SK-N-SH treated with all-trans-retinoic acid at 6 μM for 48 hours (cell line): ENCODE data around the gene LRRC4B.

Experiments used
- ARNTL ChIP-seq: fragments of 450-650 bp; formaldehyde crosslinking; IDR thresholded peaks from 2 replicates; pipeline ENCODE4 v1.5.0; 2020; ENCODE audit warnings: low read depth, mild to moderate bottlenecking, moderate library complexity, borderline replicate concordance
- BACH2 ChIP-seq: fragments of 250-450 bp; sonication (Bioruptor Pico); IDR thresholded peaks from 2 replicates; pipeline ENCODE4 v1.9.0; 2021; ENCODE audit warnings: mild to moderate bottlenecking, borderline replicate concordance
- CSDC2 ChIP-seq: fragments of 250-450 bp; sonication (Bioruptor Pico); IDR thresholded peaks from 2 replicates; pipeline ENCODE4 v1.5.0; 2020; ENCODE audit warnings: mild to moderate bottlenecking, moderate library complexity
- ESRRG ChIP-seq: fragments of 250-450 bp; sonication (Bioruptor Pico); IDR thresholded peaks from 2 replicates; pipeline ENCODE4 v1.6.1; 2021; ENCODE audit warnings: mild to moderate bottlenecking
- GLIS3 ChIP-seq: fragments of 250-450 bp; sonication (Bioruptor Pico); IDR thresholded peaks from 2 replicates; pipeline ENCODE4 v1.5.0; 2020; ENCODE audit warnings: mild to moderate bottlenecking, moderate library complexity
- OSR1 ChIP-seq: fragments of 250-450 bp; sonication (Bioruptor Pico); IDR thresholded peaks from 2 replicates; pipeline ENCODE4 v1.8.0; 2022; ENCODE audit warnings: moderate library complexity, mild to moderate bottlenecking, inconsistent platforms
- TCF4 ChIP-seq: fragments of 250-450 bp; sonication (Bioruptor Pico); IDR thresholded peaks from 2 replicates; pipeline ENCODE4 v1.8.0; 2021; ENCODE audit warnings: mild to moderate bottlenecking, moderate library complexity, borderline replicate concordance
- ZFP3 ChIP-seq: fragments of 250-450 bp; sonication (Bioruptor Pico); IDR thresholded peaks from 2 replicates; pipeline ENCODE4 v1.5.0; 2020; ENCODE audit warnings: mild to moderate bottlenecking, moderate library complexity
- TF ChIP-seq, protein P1 (sequence below): fragments of 250-450 bp; sonication (Bioruptor Pico); IDR thresholded peaks from 2 replicates; pipeline ENCODE4 v1.8.0; 2020; ENCODE audit warnings: mild to moderate bottlenecking, moderate library complexity, borderline replicate concordance
- TF ChIP-seq, protein P2 (sequence below): fragments of 250-450 bp; sonication (Bioruptor Pico); IDR thresholded peaks from 2 replicates; pipeline ENCODE4 v1.8.0; 2021; ENCODE audit warnings: low read depth, mild to moderate bottlenecking, moderate library complexity, borderline replicate concordance
- TF ChIP-seq, protein P3 (sequence below): fragments of 250-450 bp; sonication (Bioruptor Pico); IDR thresholded peaks from 2 replicates; pipeline ENCODE4 v1.5.1; 2020; ENCODE audit warnings: low read depth, mild to moderate bottlenecking, moderate library complexity

DNA sequence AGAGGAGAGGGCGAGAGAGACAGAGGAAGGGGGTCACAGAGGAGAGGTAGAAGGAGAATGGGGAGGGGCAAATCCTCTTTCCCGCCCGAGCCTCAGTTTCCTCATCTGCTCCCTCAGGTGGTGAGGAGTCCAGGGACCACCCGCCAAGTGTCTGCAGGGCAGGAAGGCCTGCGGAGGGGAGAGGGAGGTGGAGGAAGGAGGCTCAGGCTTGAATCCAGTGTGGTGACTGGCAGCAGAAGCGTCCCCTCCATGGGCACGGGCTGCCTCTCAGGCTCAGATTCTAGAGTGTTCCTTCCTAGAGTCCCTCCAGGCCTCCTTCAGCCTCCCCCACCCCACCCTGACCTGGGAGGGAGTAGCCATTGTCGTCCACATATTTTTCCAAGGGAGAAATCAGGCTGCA, 75.1 kb downstream of the LRRC4B start:
- TF ChIP-seq, protein P1, sequence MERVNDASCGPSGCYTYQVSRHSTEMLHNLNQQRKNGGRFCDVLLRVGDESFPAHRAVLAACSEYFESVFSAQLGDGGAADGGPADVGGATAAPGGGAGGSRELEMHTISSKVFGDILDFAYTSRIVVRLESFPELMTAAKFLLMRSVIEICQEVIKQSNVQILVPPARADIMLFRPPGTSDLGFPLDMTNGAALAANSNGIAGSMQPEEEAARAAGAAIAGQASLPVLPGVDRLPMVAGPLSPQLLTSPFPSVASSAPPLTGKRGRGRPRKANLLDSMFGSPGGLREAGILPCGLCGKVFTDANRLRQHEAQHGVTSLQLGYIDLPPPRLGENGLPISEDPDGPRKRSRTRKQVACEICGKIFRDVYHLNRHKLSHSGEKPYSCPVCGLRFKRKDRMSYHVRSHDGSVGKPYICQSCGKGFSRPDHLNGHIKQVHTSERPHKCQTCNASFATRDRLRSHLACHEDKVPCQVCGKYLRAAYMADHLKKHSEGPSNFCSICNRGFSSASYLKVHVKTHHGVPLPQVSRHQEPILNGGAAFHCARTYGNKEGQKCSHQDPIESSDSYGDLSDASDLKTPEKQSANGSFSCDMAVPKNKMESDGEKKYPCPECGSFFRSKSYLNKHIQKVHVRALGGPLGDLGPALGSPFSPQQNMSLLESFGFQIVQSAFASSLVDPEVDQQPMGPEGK (CRISPR knock-in tag): no peak
- TF ChIP-seq TCF4 (CRISPR knock-in tag) (no peak), ZFP3 (no peak), ARNTL (CRISPR knock-in tag) (no peak), BACH2 (no peak), GLIS3 (CRISPR knock-in tag) (no peak), ESRRG (CRISPR knock-in tag) (no peak), CSDC2 (no peak), OSR1 (CRISPR knock-in tag) (no peak)
- TF ChIP-seq, protein P2, sequence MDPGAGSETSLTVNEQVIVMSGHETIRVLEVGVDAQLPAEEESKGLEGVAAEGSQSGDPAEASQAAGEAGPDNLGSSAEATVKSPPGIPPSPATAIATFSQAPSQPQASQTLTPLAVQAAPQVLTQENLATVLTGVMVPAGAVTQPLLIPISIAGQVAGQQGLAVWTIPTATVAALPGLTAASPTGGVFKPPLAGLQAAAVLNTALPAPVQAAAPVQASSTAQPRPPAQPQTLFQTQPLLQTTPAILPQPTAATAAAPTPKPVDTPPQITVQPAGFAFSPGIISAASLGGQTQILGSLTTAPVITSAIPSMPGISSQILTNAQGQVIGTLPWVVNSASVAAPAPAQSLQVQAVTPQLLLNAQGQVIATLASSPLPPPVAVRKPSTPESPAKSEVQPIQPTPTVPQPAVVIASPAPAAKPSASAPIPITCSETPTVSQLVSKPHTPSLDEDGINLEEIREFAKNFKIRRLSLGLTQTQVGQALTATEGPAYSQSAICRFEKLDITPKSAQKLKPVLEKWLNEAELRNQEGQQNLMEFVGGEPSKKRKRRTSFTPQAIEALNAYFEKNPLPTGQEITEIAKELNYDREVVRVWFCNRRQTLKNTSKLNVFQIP (CRISPR knock-in tag): no peak
- TF ChIP-seq, protein P3, sequence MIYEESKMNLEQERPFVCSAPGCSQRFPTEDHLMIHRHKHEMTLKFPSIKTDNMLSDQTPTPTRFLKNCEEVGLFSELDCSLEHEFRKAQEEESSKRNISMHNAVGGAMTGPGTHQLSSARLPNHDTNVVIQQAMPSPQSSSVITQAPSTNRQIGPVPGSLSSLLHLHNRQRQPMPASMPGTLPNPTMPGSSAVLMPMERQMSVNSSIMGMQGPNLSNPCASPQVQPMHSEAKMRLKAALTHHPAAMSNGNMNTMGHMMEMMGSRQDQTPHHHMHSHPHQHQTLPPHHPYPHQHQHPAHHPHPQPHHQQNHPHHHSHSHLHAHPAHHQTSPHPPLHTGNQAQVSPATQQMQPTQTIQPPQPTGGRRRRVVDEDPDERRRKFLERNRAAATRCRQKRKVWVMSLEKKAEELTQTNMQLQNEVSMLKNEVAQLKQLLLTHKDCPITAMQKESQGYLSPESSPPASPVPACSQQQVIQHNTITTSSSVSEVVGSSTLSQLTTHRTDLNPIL: no peak
